GM12801 (cell line): ENCODE measurements around the gene RPL23.

Source experiments
- CTCF ChIP-seq: IDR thresholded peaks from one replicate; pipeline ENCODE4 v1.5.1; 2011; ENCODE audit warnings: control low read depth; ENCODE audit not compliant: insufficient read length; ENCODE audit errors: extremely low read depth

Gene RPL23

DNA sequence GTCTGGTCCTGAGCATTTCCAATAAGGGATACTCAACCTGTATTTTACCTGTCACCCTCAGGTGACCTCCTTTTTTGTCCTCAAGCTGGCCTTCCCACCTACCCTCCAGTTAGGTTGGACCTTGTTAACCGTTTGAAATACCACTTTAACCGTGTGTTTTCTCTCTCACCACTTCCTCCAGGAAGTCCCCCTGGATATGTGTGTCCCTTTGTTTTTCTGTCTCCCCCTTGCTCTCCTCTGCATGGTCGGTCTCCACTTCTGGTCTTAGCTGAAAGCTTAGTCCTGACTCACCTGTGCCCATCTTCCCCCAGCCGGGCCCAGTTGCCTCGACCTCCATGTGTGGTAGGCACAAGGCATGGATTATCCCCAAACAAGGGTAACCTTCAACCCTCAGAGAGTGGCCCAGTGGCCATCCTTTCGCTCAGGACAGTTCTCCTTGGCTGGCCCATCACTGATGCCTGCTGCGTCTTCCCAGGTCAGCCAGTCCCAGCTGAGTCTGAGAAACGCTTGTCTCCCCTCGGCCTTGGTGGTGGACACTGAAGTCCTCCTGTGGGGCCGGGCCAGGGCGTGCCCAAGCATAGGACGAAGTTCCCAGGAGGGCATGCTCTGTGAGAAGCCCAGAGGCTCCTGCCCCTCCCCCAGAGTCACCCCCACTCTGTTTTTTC, 36.4 kb upstream of the RPL23 start:
- no peak for TF ChIP-seq CTCF

- no peak for TF ChIP-seq CTCF
These were observed 35.3 kb upstream of the RPL23 start for GRCh38 chr17:38888842-38889241.

- no peak for TF ChIP-seq CTCF
These were observed 33.1 kb upstream of the RPL23 start for GRCh38 chr17:38886643-38887010.

GRCh38 chr17:38885728-38886642, 32.5 kb upstream of the RPL23 start:
- TF ChIP-seq CTCF: no peak

GRCh38 chr17:38885044-38885727, 31.7 kb upstream of the RPL23 start:
- TF ChIP-seq CTCF: no peak

DNA sequence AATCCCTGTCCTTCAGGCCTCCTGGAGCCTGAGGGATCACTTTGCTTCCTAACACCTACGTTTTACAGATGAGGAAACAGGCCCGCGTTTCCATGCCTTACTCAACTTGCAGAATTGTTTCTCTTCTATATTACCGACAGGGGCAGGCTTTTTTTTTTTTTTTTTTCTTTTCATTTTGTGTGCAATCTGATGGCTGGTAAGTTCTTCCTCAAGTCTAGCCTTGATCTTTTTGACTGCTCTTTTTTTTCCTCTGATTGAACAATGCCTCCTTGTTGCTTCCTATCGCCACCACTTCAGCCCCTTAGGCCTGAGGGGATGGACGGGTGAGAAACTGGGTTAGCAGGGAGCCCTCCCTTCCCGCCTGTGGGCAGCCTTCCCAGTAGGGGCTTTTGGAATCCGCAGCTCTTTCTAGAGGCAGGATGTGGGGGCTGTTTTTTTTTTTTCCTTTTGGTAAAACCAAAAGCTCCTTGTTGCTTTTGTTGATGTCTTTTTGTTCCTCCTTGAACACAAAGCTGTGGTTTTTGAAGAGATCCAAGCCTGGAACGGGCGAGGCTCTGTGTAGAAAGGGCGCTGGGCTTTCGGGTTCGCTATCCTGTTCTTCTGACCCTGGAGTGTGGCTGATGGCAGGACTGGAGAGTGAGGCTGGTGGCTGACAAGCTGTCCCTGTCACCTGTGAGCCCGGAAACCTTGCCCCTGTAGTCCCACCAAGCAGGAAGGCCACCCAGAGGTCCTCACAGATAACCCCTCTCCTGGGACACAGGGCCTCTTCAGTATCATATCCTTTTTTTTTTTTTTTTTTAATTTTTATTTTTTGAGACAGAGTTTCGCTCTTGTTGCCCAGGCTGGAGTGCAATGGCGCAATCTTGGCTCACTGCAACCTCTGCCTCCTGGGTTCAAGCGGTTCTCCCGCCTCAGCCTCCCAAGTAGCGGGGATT, 30.3 kb upstream of the RPL23 start:
- TF ChIP-seq CTCF: no peak

GRCh38 chr17:38882870-38883269, 29.3 kb upstream of the RPL23 start:
- no peak for TF ChIP-seq CTCF
